GM18517 (cell line): ENCODE data around the gene DPRX.
"Not testable (repeated sequence)": the region's sequence is repeated elsewhere in the genome, so short reads cannot be mapped to it uniquely, and the experiment has no call there.

Experiments
- ATAC-seq: cut with Tn5 transposase; IDR thresholded peaks from one replicate; pipeline ENCODE4 v1.9.1; 2021; ENCODE audit warnings: mild to moderate bottlenecking, moderate library complexity; ENCODE audit not compliant: unreplicated experiment

The DPRX gene

GRCh38 chr19:53644061-53644816 is 12.4 kb downstream of the DPRX start:
- no peak for ATAC-seq

GRCh38 chr19:53646144-53646543 is 14.3 kb downstream of the DPRX start:
- ATAC-seq = no peak

DNA sequence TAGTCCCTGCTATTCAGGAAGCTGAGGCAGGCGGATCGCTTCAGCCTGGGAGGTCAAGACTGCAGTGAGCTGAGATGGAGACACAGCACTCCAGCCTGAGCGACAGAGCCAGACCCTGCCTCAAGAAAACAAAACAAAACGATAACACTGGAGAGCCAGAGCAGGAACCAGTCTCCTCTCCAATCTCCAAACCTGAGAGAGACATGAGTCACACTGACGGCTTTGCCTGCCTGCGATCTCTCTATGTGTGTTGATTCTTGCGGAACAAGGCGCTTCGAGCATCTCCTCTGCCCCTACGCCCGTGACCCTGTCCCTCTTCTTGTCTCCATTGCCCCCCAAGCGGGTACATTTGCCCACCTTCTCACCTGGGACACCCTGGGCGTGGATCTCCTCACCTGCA is 15.6 kb downstream of the DPRX start:
- no peak for ATAC-seq

- ATAC-seq = no peak
Observed at GRCh38 chr19:53647792-53648191, 16.0 kb downstream of the DPRX start.

DNA sequence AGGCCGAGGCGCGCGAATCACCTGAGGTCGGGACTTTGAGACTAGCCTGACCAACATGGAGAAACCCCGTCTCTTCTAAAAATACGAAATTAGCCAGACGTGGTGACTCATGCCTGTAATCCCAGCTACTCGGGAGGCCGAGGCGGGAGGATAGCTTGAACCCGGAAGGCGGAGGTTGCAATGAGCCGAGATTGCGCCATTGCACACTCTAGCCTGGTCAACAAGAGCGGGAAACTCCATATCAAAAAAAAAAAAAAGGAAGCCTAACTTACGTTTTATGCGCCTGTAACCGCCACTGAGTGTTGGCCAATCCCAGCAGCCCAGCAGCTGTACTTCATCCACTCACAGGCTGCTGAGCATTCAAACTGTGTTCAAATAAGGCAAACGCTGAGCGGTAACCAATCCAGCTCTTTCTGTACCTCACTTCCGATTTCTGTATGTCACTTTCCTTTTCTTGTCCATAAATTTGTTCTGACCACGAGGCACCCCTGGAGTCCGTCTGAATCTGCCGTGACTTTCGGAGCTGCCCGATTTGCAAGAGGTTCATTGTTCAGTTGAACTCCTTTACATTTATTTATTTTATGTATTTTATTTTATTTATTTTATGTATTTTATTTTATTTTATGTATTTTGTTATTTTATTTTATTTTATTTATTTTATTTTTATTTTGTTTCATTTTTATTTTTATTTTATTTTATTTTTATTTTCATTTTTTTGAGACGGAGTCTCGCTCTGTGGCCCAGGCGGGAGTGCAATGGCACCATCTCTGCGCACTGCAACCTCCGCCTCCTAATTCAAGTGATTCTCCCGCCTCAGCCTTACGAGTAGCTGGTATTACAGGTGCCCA is 18.2 kb downstream of the DPRX start:
- ATAC-seq = no peak

DNA sequence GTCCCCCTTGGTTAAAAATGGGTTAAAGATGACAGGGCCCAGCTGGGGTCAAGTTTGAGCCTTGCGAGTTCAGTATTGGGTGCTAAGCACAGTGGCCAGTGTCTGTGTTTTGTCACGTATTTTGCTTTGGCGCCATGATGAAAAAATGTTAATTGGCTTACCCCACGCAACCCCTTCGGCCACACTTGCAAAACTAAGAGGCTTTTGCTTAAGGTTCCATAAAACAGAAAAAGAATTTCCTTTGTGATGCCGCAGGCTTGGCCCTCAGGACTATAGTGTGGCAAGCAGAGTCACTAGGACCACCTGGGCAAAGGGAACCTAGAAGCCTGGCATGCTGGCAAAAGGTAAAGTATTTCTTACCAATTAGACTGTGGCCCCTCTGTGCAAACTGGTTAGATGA is 20.7 kb downstream of the DPRX start:
- no peak for ATAC-seq

GRCh38 chr19:53655042-53655665 is 23.4 kb downstream of the DPRX start:
- ATAC-seq = no peak

- no peak for ATAC-seq
Observed at GRCh38 chr19:53657330-53657729, 25.5 kb downstream of the DPRX start.

GRCh38 chr19:53657778-53658177 is 26.0 kb downstream of the DPRX start:
- no peak for ATAC-seq

DNA sequence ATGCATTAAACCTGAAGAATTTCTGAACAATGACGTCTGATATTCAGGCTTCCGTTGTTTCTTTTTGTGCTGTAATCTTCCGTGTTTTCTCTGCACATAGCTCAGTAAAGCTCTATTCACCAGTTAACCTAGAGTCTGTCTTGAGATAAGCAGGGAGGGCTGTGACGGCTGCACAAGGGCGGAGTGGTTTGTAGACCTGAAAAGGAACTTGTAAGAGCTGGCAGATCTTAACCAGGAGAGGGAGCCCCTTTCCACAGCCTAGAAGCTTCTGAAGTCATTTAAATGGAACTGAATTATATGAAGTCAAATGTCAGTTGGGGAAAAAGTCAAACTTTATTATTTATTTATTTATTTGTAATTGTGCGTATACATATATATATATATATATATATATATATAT is 27.5 kb downstream of the DPRX start:
- no peak for ATAC-seq

DNA sequence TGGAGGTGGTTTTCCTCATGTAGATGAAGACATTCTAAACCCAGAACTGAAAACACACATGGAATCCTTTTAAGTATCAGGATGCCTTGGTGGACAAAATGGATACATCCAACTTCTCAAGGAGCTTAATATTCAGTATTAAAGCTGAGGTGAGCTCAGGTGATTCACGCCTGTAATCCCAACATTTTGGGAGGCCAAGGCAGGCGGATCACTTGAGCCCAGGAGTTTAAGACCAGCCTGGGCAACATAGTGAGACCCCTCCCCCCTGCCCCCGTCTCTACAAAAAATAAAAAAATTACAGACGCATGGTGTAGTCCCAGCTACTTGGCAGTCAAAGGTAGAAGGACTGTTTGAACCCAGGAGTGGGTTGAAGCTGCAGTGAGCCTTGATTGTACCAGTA is 28.8 kb downstream of the DPRX start:
- ATAC-seq = no peak

GRCh38 chr19:53662209-53662608 is 30.4 kb downstream of the DPRX start:
- ATAC-seq = no peak

GRCh38 chr19:53664152-53664551 is 32.4 kb downstream of the DPRX start:
- no peak for ATAC-seq

- ATAC-seq = no peak
Observed at GRCh38 chr19:53664760-53665159, 33.0 kb downstream of the DPRX start.

DNA sequence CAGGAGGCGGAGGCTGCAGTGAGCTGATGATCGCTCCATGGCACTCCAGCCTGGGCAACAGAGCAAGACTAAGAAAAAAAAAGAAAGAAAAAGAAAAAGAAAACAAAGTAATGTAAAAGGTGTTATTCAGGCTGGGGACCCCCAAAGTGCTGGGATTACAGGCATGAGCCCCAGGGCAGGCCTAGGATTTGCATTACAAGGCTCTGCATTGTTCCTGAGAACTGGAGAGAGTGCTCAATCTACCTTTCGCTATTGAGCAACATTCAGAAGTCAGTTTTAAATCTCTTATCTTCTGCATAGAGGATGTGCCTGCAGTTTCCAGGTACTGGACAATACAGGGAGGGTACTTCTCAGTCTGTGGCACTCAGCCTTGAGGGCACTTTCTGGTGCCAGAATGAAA is 34.5 kb downstream of the DPRX start:
- ATAC-seq = not testable (repeated sequence)

DNA sequence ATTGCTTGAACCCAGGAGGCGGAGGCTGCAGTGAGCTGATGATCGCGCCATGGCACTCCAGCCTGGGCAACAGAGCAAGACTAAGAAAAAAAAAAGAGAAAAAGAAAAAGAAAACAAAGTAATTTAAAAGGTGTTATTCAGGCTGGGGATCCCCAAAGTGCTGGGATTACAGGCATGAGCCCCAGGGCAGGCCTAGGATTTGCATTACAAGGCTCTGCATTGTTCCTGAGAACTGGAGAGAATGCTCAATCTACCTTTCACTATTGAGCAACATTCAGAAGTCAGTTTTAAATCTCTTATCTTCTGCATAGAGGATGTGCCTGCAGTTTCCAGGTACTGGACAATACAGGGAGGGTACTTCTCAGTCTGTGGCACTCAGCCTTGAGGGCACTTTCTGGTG is 37.0 kb downstream of the DPRX start:
- not testable (repeated sequence) for ATAC-seq

DNA sequence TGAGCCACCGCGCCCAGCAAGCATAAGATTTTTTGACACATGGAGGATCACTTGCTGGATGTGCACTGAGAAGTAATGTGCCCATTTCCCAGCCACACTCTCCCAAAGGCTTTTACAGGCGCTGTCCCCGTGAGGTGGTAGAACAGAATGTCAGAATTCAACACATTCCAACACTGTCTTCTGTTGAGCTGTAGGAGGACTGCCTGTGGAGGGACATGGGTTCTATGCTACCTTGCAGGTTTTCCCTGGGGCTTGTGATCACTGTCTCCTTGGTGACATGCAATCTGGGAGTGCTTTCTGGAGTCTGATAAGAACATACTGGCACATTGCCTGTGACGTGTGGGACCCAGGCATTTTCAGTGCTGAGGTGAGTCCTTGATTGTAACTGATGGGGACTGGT is 38.5 kb downstream of the DPRX start:
- ATAC-seq = no peak

GRCh38 chr19:53671663-53672062 is 39.9 kb downstream of the DPRX start:
- no peak for ATAC-seq
